SU-DHL-6 (cell line): ENCODE data around the gene GNB5.

Experiments
- H2AFZ ChIP-seq: fragments of 200-600 bp; sonication (generic); 2 replicates; pipeline ENCODE4 v1.6.1; 2014; ENCODE audit warnings: low read depth, mild to moderate bottlenecking, moderate library complexity, mixed read lengths, antibody characterized with exemption, low read length; ENCODE audit not compliant: severe bottlenecking
- H3F3A ChIP-seq: fragments of 200-600 bp; shearing (Covaris generic); 2 replicates; pipeline ENCODE4 v1.6.0; 2016; ENCODE audit warnings: antibody characterized with exemption, mild to moderate bottlenecking; ENCODE audit not compliant: insufficient read depth
- H3K27ac ChIP-seq: fragments of 200-600 bp; sonication (generic); 2 replicates; pipeline ENCODE4 v1.5.1; 2016; ENCODE audit warnings: low read depth, mild to moderate bottlenecking, low read length, moderate library complexity, mixed read lengths
- H3K27me3 ChIP-seq: fragments of 200-600 bp; sonication (generic), shearing (Covaris generic); 2 replicates; pipeline ENCODE4 v1.6.0; 2014; ENCODE audit warnings: mild to moderate bottlenecking, low read length
- H3K36me3 ChIP-seq: fragments of 200-600 bp; sonication (generic); 2 replicates; pipeline ENCODE4 v1.6.1; 2014; ENCODE audit warnings: mild to moderate bottlenecking, low read length, mixed read lengths
- H3K4me2 ChIP-seq: fragments of 300-600, 200-600 bp; shearing (Covaris generic), sonication (generic); 2 replicates; pipeline ENCODE4 v1.6.0; 2014; ENCODE audit warnings: low read length, low read depth, mild to moderate bottlenecking; ENCODE audit not compliant: poor library complexity, severe bottlenecking
- H3K4me3 ChIP-seq: fragments of 200-600 bp; sonication (generic); 2 replicates; pipeline ENCODE4 v1.5.1; 2014; ENCODE audit warnings: antibody characterized with exemption, low read length, mild to moderate bottlenecking, mixed read lengths; ENCODE audit not compliant: insufficient read depth, poor library complexity, severe bottlenecking
- H3K79me2 ChIP-seq: fragments of 200-600 bp; sonication (generic); 2 replicates; pipeline ENCODE4 v1.6.1; 2014; ENCODE audit warnings: mild to moderate bottlenecking, low read length, moderate library complexity; ENCODE audit not compliant: insufficient read depth
- H3K9ac ChIP-seq: fragments of 200-600 bp; sonication (generic); 2 replicates; pipeline ENCODE4 v1.7.0; 2014; ENCODE audit warnings: mild to moderate bottlenecking, low read length
- H3K9me2 ChIP-seq: fragments of 200-600 bp; sonication (generic); replicated peaks from 2 replicates; pipeline ENCODE4 v1.6.1; 2014; ENCODE audit warnings: low read length; ENCODE audit not compliant: insufficient read depth
- H3K9me3 ChIP-seq: fragments of 200-600 bp; sonication (generic); 2 replicates; pipeline ENCODE4 v1.6.1; 2014; ENCODE audit warnings: low read length, mixed read lengths; ENCODE audit not compliant: insufficient read depth
- H4K20me1 ChIP-seq: fragments of 200-600 bp; sonication (generic); 2 replicates; pipeline ENCODE4 v1.6.1; 2014; ENCODE audit warnings: low read depth, mild to moderate bottlenecking, antibody characterized with exemption, low read length, moderate library complexity, mixed read lengths
- EZH2phosphoT487 ChIP-seq: fragments of 200-600 bp; sonication (generic), shearing (Covaris generic); conservative IDR thresholded peaks from 2 replicates; pipeline ENCODE4 v1.6.1; 2018; ENCODE audit warnings: mild to moderate bottlenecking, antibody characterized with exemption, low read length, moderate library complexity, mixed read lengths
- TF ChIP-seq, protein P1 (sequence below): fragments of 200-600 bp; sonication (generic); IDR thresholded peaks from one replicate; pipeline ENCODE4 v1.5.1; 2017; ENCODE audit warnings: antibody characterized with exemption, mild to moderate bottlenecking, low read length, moderate library complexity; ENCODE audit not compliant: insufficient read depth, poor library complexity, severe bottlenecking

The GNB5 gene

DNA sequence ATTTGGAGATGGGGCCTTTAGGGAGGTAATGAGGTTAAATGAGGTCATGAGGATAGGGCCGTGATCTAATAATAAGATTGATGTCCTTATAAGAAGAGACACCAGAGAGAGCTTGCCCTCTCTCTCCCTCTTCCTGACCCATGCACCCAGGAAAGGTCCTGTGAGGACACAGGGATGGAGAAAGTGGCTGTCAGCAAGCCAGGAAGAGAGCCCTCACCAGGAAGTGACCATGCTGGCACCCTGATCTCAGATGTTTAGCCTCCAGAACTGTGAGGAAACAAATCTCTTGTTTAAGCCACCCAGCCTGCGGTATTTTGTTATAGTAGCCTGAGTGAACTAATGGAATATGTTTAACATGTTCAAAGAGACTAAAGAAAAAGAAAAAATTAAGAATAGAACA lies 15.3 kb upstream of the GNB5 start:
- no peaks in the 10 kb centered on the region for H3K36me3 ChIP-seq
- no peak for TF ChIP-seq EZH2phosphoT487
- TF ChIP-seq, protein P1, sequence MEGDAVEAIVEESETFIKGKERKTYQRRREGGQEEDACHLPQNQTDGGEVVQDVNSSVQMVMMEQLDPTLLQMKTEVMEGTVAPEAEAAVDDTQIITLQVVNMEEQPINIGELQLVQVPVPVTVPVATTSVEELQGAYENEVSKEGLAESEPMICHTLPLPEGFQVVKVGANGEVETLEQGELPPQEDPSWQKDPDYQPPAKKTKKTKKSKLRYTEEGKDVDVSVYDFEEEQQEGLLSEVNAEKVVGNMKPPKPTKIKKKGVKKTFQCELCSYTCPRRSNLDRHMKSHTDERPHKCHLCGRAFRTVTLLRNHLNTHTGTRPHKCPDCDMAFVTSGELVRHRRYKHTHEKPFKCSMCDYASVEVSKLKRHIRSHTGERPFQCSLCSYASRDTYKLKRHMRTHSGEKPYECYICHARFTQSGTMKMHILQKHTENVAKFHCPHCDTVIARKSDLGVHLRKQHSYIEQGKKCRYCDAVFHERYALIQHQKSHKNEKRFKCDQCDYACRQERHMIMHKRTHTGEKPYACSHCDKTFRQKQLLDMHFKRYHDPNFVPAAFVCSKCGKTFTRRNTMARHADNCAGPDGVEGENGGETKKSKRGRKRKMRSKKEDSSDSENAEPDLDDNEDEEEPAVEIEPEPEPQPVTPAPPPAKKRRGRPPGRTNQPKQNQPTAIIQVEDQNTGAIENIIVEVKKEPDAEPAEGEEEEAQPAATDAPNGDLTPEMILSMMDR: no peak
- H3K27ac ChIP-seq: no peak overlapping the region
- no peaks in the 10 kb centered on the region for H3K9me2 ChIP-seq
- no peaks in the 10 kb centered on the region for H3F3A ChIP-seq
- no peak overlapping the region for H2AFZ ChIP-seq
- no peak overlapping the region for H3K4me2 ChIP-seq
- H3K27me3 ChIP-seq: no peaks in the 10 kb centered on the region
- H3K79me2 ChIP-seq: no peaks in the 10 kb centered on the region
- H3K9ac ChIP-seq: no peak overlapping the region
- H3K4me3 ChIP-seq: no peak overlapping the region
- no peaks in the 10 kb centered on the region for H4K20me1 ChIP-seq
- no peaks in the 10 kb centered on the region for H3K9me3 ChIP-seq

DNA sequence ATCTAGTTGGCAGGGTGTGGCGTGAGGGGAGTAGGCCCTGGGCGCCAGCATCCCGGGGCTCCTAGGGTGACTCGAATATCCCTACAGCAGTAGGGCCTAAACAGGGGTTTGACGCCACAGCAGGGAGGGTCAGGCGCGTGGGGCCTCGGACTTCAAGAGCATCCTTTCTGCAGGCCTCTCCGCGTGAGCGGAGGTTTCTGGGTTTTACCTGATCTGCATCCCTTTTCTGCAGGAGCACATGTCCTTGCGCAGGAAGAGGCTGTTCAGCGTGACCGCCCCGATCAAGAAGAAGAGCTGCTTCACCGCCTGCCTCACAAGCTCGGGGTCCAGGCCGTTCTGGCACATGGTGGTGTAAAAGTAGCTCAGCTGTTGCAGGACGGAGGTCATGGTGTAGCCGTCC lies 13.5 kb upstream of the GNB5 start:
- Histone ChIP-seq H3K4me2 (no peak overlapping the region), H3K27me3 (no peaks in the 10 kb centered on the region), H3K9me2 (no peaks in the 10 kb centered on the region), H3K79me2 (no peaks in the 10 kb centered on the region), H3K36me3 (no peaks in the 10 kb centered on the region), H3K27ac (no peak overlapping the region), H3K9ac (no peak overlapping the region), H4K20me1 (no peaks in the 10 kb centered on the region), H3F3A (no peaks in the 10 kb centered on the region), H3K9me3 (no peaks in the 10 kb centered on the region), H3K4me3 (no peak overlapping the region), H2AFZ (no peak overlapping the region)
- TF ChIP-seq, protein P1: no peak
- TF ChIP-seq EZH2phosphoT487: no peak

- H2AFZ ChIP-seq: no peak overlapping the region
- no peaks in the 10 kb centered on the region for H3F3A ChIP-seq
- H3K9me2 ChIP-seq: no peaks in the 10 kb centered on the region
- H3K27me3 ChIP-seq: no peaks in the 10 kb centered on the region
- H3K27ac ChIP-seq: no peak overlapping the region
- no peak overlapping the region for H3K9ac ChIP-seq
- no peaks in the 10 kb centered on the region for H3K9me3 ChIP-seq
- no peak overlapping the region for H3K4me3 ChIP-seq
- H3K79me2 ChIP-seq: no peaks in the 10 kb centered on the region
- H3K4me2 ChIP-seq: no peak overlapping the region
- TF ChIP-seq, protein P1: no peak
- TF ChIP-seq EZH2phosphoT487: no peak
- no peaks in the 10 kb centered on the region for H4K20me1 ChIP-seq
- H3K36me3 ChIP-seq: no peaks in the 10 kb centered on the region
These were observed 9.7 kb upstream of the GNB5 start for GRCh38 chr15:52200831-52201365.
